NCI-H748 treated with DMSO at 0.1 percent for 48 hours (cell line): ENCODE data around the gene SERBP1.
"Not testable (repeated sequence)": the region's sequence is repeated elsewhere in the genome, so short reads cannot be mapped to it uniquely, and the experiment has no call there.

Experiments used
- DNase-seq: peaks from one replicate; lab custom pipeline; 2025; lab: John Stamatoyannopoulos, UW

The SERBP1 gene

DNA sequence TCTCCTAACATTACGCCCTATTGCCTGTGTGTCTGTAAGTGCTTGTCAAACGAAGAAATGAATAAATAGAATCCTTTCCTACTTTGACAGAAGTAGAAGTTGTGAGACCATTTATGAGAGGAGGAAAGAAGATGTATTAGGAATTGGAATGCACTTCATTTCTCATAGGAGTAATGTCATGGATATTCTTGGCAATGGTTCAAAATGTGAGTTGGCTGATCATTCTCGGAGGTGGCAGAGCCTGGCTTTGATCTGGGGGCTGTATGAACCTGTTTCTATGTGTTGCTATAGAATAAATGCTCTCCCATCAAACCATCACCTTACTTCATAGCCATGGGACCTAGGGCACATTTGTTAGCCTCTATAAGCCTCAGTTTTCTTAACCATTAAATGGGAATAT is 10.1 kb upstream of the SERBP1 start:
- DNase-seq: no peak

- DNase-seq: no peak
These were observed 9.3 kb upstream of the SERBP1 start for GRCh38 chr1:67439277-67440029.

DNA sequence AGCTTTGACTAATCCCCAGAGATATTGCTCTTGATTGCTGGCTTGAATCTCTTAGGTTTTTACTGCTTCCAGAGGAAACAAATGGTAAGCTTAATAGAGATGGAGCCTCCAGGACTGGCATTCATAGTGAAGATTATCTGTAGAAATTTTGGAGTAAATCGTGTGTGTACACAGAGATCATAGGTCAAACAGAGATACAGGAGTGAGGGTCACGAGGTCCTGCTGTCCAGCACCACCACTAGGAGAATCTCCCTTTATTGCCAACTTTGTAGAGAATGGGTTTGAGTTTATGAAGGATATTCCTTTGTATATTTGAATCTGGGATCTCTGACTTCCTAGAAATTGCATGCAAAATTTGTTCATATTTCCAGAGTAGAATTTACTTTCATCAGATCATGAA is 7.8 kb upstream of the SERBP1 start:
- DNase-seq: no peak

DNA sequence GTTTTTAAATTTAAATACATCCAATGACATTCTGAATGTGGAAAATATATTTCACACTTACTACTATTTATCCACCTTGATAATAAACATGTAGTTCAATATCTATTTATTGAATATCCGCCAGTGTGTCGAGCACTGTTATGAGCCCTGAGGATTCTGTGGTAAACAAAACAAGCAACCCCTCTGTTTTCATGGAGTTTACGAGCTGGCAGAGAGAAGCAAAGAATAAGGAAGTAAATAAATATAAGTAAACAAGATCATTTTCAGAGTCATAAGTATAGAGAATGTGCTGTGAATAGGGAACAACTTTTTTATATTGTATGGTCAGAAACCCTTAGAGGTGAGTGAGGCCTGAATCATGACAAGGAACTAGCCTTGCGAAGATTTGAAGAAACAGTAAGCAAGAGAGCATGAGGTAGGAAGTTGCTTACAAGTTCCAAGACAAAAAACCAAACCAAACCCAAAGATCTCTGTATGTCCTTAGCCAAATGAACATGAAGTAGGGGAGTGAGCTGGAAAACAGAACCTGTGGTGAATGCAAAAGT is 6.4 kb upstream of the SERBP1 start:
- DNase-seq: no peak

GRCh38 chr1:67434491-67434890 is 4.3 kb upstream of the SERBP1 start:
- DNase-seq: no peak

DNA sequence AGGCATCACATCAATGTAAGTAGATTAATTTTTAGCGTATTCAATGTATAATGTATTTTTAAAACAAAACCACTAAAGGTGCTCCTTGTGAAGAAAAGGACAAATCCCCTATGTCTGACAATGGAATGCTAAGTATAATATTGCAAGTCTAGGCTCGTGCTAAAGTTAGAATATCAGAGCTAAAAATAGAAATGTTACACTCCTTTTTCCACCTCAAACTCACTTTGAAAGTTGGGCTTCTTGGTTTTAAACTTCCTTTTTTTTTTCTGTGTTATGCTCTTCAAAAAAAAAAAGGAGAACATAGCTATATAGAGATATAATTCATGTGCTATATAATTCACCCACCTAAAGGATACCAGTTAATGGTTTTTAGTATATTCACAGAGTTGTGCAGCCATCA is 3.6 kb upstream of the SERBP1 start:
- DNase-seq: no peak

DNA sequence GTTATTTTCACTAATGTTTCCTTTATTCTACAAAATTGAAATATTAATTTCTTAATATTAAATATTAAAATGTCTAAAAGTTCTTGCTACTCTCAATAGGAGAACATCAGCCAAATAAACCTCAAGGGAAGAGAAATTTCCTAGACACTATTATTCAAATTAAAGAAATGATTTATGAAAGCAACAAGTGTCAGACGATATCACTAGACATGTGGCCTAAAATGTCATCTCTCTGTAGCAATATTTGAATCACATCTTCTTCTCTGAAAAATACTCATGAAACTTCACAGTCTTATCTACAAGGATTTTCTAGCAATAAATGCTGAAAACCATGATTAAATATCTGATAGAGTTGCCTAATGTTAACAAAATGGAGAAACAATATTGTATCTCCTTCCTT is 2.5 kb upstream of the SERBP1 start:
- DNase-seq: no peak

GRCh38 chr1:67431869-67432578 is 1.8 kb upstream of the SERBP1 start:
- DNase-seq: no peak

DNA sequence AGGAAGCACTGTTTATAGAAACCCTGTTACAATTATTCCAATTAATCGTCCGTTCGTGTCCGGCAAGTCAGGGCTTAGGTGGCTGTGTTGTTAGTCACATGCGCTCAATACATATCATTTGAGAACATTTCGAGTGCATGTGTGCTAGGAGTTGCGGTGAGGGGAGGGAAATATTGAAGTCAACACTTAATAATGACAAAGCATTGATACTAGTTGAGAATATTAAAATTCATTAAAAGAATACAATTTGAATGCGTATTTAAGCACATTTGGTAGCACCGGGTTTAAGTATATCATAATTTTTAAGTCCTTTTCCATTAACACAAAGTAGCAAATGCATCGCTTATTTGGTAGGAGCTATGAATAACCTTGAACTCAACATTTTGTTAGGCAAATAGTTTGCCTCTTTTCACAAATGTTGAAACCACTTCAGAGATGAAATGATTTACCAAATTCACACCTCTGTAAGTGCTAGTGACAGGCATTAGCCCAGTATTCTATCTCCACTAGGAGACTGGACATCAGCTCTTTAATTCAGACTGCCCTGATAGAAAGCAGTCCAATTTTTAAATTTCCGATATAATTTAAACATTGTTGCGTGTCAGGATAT is 1.1 kb upstream of the SERBP1 start:
- DNase-seq: no peak

DNA sequence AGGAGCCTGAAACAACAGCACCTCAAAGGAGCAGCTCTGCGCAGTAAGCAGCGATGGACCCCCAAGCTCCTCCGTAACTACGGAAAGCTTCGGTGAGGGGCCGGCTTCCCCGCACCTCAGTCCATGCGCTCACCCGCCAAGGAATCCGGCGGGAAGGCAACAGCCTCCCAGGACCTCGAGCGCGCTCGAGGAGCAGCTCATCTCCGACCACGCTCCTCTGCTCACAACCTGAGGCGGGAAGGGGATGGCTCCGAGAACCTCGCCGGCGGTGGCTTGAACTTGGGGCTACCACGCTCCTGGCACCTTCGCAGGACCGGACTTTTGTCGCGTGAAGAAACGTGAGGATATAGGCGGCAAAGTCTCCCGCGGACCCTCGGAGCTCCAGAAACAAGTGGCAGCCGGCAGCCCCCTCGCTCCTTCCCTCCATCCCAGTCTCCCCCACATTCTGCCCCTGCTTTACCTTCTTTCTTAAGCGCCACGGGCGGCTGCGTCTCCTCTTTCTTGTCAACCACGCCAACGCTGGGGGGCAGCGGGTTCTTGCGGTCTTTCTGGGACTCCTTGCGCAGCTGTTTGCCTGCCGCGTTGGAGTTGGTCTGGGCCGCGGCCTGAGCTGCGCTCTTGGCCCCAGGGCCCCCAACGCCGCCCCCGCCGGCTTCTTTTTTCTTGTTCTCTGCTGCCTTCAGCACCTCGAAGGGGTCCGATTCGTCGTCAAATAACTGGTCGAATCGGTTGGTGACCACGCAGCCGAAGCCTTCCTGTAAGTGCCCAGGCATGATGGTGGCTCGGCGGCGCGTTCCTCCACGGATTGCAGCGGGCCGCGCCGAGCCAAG is 459 bp downstream of the SERBP1 start:
- DNase-seq: no peak

DNA sequence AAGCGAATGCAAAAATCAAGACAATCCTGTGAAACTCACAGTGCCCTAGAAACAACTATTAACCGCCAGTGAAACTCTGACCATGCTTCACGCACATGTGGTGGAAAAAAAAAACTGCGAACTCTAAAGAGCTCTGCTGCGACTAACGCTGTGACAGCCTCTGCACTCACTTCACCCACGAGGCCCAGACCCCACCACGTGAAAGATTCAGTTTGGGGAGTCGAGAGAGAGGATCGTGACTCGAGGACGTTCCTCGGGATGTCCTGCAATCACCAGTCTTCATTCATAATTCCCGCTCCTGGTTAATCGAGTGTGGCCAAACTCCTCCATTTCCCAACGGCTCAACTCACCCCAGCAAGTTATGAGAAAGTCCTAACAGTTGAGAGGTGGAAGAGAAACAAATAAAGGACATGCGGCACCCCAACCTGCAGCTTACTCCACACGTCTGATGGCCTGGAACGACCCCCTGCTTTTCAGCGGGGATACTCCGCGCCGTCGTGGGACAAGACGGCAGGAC is 1.1 kb downstream of the SERBP1 start:
- no peak for DNase-seq

- no peak for DNase-seq
These were observed 2.3 kb downstream of the SERBP1 start for GRCh38 chr1:67427947-67428346.

- DNase-seq: no peak
These were observed 2.7 kb downstream of the SERBP1 start for GRCh38 chr1:67427465-67427864.

DNA sequence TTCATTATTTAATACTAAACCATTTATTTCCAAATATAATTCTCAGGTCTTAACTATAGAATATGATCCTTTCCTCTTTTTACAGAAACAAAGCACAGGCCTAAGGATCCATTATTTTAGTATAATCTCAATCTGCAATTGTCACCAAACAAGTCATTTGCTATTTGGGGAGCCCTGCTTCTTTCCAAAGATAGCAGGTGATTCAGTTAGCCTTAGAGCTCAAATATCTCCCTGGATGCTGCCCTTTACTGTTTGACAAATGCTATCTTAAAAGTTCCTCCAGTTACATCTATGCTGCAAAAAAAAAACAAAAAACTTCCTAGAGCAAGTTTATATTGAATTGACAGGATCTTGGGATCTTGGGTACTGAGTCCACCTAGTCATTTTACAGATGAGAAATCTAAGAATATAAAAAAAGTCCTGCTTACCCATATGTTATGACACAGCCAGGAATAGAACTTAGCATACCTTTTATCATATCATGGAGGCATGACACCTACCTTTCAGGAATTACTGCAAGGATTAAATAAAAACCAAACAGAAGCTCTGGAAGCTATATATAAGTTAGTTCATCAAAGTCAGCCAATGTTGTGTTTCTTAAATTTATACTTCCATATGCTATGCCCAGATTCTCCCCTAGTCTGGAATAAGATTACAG is 9.2 kb downstream of the SERBP1 start:
- DNase-seq: no peak

- DNase-seq: no peak
These were observed 11.2 kb downstream of the SERBP1 start for GRCh38 chr1:67418839-67419586.

DNA sequence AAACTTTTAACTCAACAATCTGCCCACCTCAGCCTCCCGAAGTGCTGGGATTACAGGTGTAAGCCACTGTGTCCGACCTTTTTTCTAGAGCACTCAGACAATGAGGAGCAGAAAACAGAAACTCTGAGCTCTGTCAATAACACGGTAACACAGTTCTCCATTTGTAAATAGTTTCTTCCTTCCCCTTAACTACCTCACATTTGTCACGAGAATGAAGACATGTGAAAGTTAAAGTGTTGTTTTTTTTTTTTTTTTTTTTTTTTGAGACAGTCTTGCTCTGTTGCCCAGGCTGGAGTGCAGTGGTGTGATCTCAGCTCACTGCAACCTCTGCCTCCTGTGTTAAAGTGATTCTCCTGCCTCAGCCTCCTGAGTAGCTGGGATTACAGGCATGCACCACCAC is 12.5 kb downstream of the SERBP1 start:
- DNase-seq: not testable (repeated sequence)

GRCh38 chr1:67415041-67415440 is 15.2 kb downstream of the SERBP1 start:
- no peak for DNase-seq

DNA sequence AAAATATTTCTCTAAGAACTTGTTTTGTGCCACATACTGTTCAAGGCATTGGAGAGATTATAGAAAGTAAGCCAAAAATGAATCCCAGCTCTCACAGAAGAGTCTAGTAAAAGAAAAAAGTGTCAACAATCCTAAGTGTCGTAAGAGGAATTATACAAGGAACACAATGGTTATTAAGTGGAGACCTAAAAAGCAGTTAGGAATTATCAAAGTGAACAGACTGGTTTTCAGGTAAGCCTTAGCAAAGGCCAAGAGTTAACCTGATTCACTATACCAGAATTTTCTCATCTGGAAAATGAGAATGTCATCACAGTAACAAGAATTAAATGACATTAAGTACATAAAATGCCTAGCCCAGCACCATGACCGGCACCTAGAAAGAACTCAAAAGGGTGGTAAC is 15.6 kb downstream of the SERBP1 start:
- DNase-seq: no peak

GRCh38 chr1:67413101-67413500 is 17.1 kb downstream of the SERBP1 start:
- DNase-seq: not testable (repeated sequence)

GRCh38 chr1:67408148-67408547 is 22.1 kb downstream of the SERBP1 start:
- no peak for DNase-seq

DNA sequence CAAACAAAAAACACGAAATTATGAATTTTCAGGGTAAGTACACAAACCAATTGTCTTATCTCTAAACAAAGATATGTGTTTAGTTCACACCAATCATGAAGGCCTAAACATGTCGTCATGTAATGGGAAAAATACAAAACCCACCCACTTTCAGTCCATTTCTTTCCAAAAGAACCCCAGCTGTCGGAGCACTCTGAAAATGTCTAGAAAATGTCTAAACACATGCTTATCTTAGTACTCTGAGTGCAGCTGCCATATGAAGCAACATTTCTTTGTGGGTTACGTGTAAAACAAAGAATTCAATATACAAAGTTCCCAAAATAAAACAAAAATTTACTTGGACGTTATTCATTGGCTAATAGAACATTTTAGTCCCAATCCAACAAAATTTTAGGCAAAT is 22.7 kb downstream of the SERBP1 start:
- DNase-seq: no peak
